SK-MEL-5 (cell line): ENCODE results near the gene BLOC1S4. TPM values are rescaled to one million over a fixed set of nuclear protein-coding genes. Genes with fewer than 3 reads are reported as not detected.
"Not testable (repeated sequence)": the region's sequence is repeated elsewhere in the genome, so short reads cannot be mapped to it uniquely, and the experiment has no call there.

ENCODE experiments used
- DNase-seq: peaks from one replicate; pipeline ENCODE4 v3.0.0-alpha.2; 2016; ENCODE audit warnings: low read depth, low spot score
- in situ Hi-C: cut with HindIII; loops from 2 replicates; pipeline ENCODE4 v1.10.0; 2016; ENCODE audit warnings: low sequenced_read_pairs, high pct_unique_total_duplicates, low pct_unique_long_range_greater_than_20kb
- total RNA-seq: library from RNA; depleted of rRNA; stranded (reverse); fragments of >200 nt; shearing (Covaris generic); gene quantifications from 2 replicates; pipeline ENCODE4 v1.2.3, GENCODE V29; 2014

The BLOC1S4 gene
- total RNA-seq, 1 experiment from 2014 or later, result 12.9 TPM

DNA sequence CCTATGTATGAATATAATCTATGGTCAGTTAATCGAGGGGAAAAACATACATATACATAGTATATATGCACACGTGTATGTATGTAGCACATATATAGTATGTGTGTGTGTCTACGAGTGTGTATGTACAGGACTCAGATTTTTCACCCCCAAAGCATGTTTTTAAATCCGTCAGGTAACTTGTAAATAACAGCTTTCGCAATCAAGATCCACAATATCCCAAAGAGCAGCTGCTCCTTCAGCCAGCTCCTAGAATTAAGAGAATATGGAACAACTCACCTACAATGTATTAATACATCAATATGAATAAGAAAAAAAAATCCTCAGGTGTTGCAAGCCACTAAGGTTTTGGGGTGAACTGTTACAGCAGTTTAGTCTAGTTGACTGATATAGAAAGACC is 9.8 kb upstream of the BLOC1S4 start:
- in situ Hi-C loops, result no loop called here
- DNase-seq, result no peak

DNA sequence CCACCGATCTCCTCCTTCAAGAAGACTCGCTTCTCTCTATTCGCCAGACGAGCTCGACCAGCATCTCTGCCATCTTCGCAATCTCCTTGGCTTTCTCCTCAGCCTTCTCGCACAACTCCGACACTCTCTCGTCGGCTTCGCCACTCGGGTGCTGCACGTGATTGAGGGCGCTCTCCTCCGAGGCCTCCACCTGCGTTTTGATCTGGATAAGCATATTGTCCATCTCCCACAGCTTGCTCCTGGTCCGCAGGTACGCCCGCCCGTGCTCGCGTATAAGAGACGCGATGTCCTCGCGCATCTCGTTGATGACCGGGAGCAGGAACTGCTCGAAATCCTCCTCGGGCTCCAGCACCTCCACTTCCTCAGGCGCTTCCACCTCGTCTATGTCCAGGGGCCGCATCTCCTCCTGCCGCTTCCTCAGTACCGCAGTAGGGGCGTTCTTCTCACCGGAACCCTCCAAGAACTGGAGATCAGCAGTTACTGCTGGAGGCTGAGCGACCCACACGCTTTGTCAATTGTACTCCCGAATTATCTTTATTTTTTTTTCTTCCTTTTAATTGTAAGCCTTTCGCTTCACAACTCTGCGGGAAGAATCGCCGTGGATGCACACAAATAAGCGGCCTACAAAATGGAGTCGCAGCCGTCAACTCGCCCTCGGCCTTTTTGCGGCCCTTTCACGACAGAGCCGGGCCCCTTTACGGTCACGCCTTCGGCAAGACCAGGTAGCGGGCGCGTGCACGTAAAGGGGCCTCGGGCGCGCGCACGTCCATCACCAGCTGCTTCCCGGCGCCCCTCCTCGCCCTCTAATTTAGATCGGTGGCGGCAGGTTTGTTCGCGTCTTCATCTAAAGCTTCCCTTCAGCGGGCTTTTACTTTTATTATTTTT is 6.5 kb upstream of the BLOC1S4 start, which contains the start of gene MRFAP1L1:
Gene MRFAP1L1, minus strand, starts transcription at position 636 of the 885 bp plus-strand sequence. Its CDS starts 236 bp downstream, at position 400.
- in situ Hi-C loops, result no loop called here
- peak; percentile 91 for DNase-seq

DNA sequence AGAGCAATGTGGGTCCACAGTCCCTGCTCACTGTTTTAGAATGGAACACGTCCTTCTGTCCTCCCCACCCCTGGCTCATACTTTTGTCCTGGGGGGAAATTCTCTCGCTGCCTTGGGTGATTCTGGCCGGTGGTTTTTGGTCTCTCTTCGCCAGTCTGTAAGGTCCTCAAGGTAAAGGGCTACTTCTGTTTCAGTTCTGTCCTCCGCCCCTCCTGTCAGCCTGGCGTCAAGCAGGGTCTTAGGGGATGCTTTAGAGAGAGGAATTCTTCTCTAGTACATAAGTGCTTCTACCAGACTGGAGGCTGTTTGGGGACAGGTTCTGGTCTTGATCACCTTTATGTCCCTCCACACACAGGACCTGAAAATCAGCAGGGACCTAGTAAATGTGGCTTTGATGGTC is 5.7 kb upstream of the BLOC1S4 start:
- in situ Hi-C loops, result no loop called here

DNA sequence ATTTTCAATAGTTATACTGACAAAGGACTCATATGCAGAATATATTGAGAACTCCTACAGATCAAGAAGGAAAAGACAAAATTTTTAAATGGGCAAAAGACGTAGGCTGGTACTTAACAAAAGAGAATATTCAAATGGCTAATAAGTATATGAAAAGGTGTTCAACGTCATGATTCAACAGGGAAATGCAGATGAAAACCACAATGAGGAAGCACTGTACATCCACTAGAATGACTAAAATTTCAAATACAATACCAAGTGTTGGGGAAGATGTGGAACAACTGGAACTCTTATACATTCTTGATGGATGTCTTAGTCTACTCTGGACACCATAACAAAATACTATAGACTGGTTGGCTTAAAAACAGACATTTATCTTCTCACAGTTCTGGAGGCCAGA is 5.0 kb upstream of the BLOC1S4 start:
- in situ Hi-C loops, result no loop called here
- no peak for DNase-seq

More for the DNA sequence above, 5.7 kb upstream of the BLOC1S4 start:
- DNase-seq, result no peak

DNA sequence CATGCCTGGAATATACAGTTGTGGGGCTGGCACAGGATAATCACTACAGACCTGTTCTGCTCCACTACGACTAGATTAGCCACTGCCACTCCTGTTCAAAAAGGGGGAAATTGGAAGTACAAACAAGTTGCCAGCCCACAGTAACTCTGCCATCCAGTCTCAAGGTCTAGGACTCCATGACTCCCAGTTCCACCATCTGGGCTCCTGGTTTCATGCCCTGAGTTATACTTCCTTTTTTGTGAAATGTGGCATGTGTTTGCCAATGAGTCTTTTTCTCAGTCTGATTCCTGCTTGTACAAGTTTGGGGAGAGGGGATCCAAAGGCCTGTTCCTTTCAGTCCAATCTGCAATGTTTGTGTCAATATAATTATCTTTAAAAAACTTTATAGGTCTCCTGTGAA is 1.0 kb upstream of the BLOC1S4 start:
- in situ Hi-C loops, result no loop called here
- no peak for DNase-seq

DNA sequence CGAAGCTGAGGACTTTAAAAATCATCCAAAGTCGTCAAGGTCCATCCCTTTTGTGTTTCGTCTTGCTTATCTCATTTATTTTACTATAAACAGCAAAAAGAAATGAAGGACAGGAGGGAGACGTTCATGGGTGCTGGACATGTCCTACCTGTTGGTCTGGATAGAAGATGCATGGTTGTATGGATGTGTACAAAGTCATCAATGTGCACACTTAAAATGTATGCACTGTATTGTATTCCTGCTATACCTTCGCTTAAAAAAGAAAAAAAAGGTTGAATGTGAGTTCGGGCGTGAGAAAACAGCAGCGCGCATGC is 313 bp upstream of the BLOC1S4 start:
- in situ Hi-C loops, result no loop called here
- DNase-seq, result no peak

DNA sequence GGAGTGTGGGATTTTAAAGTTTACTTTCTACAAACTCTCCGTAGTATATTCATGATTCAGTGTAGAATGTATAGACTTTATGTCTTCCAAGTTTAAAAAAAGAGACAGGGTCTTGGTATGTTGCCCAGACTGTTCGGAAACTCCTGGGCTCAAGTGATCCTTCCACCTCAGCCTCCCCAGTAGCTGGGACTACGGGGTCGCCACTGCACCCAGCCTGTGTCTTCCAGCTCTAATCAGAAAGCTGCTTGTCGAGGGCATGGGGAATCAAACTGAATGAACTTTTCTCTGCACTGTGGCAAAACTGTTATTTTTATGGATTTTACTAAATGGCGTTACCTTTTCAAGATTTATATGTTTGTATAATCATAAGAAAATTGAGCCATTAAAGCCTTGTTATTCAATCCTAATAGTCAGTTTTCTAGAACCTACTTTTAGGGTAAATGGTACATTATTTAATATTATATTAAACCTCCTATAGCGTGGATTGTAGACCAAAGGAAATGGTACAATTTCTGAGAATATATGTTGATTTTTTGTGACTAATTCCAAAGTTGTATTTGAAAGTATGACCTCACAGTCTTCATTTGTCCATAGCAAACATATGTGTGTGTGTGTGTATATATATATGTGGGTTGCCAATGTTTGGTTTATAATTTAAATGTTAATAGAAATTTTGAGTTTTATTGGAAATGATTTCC is 1.1 kb downstream of the BLOC1S4 start:
- in situ Hi-C loops, result no loop called here
- DNase-seq, result no peak

DNA sequence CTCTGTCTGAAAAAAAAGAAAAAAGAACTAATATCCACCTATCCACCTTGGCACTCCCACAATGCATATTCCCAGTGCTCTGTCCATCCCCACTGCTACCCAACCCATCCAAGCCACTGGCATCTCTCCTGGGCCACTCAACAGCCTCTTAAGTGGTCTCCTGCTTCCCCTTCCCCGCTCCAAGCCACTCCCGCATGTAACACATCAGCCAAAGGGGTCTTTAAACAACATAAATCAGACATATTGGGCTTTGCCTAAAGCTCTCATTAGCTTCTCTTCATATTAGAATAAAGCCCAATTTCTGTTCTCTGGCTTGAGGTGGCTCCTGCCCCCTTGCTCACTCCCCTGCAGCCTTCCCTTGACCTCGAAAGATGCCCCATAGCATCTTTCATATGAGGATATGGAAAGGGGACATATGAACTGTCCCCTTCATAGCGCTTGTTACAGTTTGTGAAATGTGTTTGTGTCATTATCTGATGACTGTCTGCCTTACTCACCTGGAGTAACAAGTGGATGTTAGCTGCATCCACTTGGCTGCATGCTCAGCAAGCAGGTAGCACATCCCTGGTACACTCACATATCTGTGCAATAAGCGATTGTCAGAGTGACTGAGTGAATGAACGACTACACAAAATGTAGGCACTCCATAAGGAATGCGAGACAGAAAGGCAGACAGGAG is 3.1 kb downstream of the BLOC1S4 start:
- no peak for DNase-seq

DNA sequence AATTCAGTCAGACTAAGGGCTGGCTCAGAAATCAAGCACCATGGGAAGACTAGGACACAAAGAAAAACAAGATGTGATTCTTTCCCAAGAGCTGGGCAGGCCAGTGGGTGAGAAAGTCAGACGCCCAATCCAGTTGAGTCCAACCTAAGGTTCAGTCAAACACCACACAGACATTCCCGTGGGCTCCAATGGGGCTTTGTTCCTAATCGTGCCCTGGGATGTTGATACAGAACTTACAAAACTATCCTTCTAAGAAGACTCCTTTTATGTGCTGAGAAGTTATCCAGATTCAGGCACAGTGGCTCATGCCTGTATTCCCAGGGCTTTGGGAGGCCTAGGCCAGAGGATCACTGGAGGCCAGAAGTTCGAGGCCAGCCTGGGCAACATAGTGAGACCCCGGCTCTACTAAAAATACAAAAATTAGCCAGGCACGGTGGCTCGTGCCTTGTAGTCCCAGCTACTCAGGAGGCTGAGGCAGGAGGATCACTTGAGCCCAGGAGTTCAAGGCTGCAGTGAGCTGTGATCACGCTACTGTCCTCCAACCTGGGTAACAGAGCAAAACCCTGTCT is 3.7 kb downstream of the BLOC1S4 start:
- in situ Hi-C loops, result no loop called here
- no peak for DNase-seq

More for the DNA sequence above, 3.1 kb downstream of the BLOC1S4 start:
- in situ Hi-C loops, result no loop called here

DNA sequence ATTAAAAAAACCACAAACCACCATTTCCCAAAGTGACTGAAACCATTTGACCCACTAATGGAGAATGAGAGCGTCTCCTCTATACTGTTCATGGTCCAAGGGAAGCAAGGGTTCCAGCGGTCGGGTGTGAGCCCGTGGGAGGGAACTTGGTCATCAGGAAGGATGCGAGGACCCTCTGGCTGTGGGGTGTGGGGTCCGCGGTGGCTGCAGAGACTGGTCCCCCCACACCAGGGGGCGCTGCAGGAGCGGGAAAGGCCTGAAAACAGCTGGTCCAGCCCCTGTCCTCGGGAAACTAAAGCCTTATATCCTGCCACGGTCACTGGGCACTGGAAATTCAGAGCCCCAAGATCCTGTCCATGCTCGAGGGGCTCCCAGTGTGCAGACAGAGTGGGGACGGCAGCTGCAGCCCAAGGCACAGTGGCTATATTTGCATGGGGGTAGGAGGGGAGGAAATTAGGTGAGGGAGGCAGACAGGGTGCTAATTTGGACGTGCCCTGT is 4.3 kb downstream of the BLOC1S4 start:
- in situ Hi-C loops, result no loop called here
- peak; percentile 80 for DNase-seq

DNA sequence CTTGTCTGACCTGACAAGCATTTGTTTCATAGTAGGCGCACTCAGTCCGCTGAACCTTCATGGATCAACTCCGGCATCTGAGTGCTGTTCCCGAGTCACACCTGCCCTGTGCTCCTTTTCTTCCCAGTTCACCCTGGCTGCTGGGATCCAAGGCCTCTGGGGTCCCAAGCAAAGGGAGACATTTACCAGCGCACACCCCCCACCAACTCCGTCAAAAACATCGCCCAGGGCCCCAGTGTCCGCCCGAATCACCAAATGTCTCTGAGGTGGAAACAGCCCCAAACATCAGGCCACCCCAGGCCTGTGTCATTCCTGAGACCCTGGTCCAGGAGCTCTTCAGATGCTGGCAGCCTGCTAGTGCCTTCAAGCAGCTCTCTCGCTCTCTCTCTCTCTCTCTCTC is 5.1 kb downstream of the BLOC1S4 start:
- DNase-seq, result no peak
- in situ Hi-C loops, result no loop called here

DNA sequence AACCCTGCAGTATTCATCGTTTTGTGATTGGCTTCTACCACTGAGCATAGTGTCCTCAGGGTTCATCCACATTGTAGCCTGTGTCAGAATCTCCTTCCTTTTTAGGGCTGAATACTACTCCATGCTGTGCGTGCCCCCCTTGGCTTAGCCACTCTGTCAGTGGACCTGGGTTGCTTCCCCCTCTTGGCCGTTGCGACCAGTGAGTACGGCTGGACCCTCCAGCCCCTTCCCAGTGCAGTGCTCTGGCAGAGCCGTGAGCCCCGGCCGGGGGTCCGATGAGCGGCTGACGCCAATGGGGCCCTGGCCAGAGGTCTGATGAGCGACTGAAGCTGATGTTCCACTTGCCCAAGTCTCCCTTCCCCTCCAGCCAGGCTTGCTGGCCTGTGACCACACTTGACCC is 6.9 kb downstream of the BLOC1S4 start:
- no peak for DNase-seq
- in situ Hi-C loops, result no loop called here

DNA sequence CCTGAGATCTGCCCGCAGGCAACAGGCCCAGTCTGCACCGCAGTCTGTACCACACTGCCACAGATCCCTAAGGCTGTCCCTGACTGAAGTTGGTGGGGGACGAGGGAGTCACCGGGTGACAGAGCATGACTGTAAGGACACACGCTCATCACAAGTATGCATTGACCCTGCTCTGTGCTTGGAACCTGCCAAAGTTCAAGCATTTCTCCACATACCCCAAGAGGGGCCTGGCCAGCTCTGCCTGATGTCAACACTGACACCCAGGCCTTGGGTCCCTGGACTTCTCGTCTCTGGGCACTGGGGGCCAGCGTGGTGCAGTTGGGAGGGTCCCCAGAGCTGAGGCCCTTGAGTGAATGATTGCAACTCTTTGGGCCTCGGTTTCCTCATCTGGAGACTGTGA is 7.9 kb downstream of the BLOC1S4 start:
- in situ Hi-C loops, result no loop called here
- DNase-seq, result no peak

DNA sequence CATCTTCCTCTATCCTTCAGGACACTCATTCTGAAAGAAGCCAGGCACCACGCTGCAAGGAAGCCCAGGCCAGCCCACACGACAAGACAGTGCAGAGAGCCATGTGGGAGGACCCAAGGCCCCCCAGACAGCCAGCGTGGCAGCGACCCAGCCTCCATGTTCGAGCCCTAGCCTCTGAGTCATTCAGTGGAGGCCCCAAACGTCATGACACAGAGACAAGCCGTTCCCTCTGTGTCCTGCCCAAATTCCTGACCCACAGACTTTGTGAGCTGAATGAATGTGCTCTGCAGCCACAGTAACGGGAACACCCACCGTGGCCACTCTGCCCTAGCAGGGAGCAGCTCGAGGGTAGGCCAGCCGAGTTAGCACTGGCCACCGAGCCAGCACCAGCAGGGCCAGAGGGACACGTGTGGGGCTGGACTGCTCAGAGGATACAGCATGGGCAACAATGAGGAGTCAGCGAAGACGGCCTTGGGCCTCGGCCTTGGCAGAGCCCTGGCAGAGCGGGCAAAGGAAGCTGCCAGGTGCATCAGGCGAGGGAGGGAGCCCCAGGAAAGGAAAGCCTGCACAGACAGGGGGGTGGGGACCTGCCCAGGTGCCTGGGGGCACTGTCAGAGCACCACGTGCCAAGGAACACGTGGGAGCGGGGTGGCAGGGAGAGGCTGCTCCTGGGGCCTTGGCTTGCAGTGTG is 8.6 kb downstream of the BLOC1S4 start:
- in situ Hi-C loops, result no loop called here
- DNase-seq, result no peak

DNA sequence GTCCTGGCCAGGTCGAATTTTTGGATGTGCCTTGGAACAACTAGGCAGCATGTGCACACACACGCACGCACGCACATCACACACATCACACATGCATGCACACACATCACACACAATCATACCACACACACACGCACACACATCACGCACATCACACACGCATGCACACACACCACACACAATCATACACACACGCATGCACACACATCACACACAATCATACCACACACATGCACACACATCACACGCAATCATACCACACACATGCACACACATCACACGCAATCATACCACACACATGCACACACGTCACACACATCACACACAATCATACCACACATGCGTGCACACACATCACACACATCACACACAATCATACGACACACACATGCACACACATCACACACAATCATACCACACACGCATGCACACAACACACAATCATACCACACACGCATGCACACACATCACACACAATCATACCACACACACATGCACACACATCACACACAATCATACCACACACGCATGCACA is 9.5 kb downstream of the BLOC1S4 start:
- DNase-seq, in situ Hi-C loops: not testable (repeated sequence)

DNA sequence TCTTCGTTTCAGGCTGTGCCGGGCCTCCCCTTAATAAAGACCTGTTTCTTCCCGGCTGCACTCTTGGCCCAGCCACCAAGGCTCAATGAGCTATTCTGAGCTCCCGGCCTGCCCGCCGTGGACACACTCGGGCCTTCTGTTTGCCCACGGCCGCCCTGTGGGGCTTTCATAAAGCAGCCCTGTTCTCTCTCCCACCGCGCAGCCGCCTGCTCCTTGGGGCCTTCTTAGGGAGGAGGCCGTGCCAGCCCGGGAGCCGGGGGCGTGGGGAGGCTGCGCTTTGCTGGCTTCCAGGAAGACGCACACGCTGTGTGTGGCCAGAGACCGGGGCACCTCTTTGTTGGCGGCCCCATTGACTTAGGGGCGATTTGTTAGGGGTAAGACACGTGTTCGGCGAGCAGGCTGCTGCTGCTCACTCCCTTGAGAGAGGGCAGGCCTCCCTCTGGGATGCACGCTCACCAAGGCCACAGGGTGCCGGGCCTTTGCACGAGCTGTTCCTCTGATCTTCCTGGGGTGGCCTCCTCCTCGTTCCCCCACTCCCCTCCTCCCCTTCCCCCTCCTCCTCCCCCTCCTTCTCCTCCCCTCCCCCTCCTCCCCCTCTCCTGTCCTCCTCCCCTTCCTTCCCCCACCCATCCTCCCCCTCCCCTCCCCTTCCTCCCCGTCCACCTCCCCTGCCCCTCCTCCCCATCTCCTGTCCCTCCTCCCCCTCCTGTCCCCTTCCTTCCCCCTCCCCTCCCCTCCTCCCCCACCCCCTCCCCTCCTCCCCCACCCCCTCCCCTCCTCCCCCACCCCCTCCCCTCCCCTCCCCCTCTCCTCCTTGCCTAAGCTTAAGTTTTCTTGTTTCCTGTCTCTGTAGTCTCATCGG is 11.3 kb downstream of the BLOC1S4 start:
- DNase-seq, result peak; percentile 94
- in situ Hi-C loops, result no loop called here

DNA sequence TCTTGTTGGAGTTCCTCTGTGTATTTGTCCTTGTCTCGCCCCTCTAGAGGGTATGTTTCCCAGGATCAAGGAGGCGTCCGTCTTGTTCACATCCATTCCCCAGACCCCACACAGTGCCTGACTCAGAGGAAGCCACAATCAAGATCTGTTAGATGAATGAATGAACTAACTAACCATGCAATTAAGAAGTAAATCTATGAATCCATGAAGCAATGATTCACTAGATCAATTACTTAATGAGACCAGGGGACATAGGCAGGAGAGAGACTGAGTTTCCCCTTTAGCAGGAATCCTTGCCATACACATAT is 11.9 kb downstream of the BLOC1S4 start:
- DNase-seq, result no peak
- in situ Hi-C loops, result no loop called here
